LNCaP clone FGC (cell line): Measurements from ENCODE around the gene COX7A1.

Experiments
- DNase-seq: peaks from one replicate; pipeline ENCODE4 v3.0.0-alpha.2; 2011; ENCODE audit warnings: low read depth
- H3K4me3 ChIP-seq: 2 replicates; pipeline ENCODE4 v1.5.1; 2011; ENCODE audit warnings: mild to moderate bottlenecking, low read depth, low read length, control low read depth
- TF ChIP-seq, protein P1 (sequence below): IDR thresholded peaks from 2 replicates; pipeline ENCODE4 v1.5.1; 2012; ENCODE audit warnings: mild to moderate bottlenecking; ENCODE audit not compliant: control insufficient read depth, insufficient read depth; ENCODE audit errors: extremely low read depth

COX7A1 gene

DNA sequence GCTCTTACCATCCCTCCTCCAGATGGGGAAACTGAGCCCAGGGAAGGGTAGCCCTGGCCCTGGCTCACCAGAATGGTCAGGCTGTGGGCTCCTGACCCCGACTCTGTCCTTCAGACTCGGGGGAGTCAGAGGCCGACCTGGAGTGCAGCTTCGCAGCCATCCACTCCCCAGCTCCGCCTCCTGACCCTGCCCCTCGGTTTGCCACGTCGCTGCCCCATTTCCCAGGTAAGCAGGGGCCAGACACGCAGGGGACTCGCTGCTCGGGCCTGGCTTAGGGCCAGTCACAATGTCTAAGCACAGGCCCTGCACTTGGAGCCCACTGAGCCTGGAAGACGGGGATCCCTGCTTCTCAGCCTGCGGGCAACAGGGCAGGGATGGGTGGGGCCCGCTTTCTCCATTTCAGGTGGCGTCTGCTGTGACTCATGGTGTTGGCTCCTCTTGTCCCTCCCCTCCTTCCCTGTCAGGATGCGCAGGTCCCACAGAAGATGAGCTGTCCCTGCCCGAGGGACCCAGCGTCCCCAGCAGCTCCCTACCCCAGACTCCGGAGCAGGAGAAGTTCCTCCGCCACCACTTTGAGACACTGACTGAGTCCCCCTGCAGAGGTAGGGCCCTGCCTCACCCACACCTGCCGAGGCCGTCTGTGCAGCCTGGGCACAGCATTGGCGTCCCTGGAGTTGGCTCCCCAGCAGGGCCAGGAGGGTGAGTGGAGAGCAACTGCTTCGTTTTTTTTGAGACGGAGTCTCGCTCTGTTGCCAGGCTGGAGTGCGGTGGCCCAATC is 50.5 kb downstream of the COX7A1 start:
- H3K4me3 ChIP-seq = no peak overlapping the region
- TF ChIP-seq, protein P1, sequence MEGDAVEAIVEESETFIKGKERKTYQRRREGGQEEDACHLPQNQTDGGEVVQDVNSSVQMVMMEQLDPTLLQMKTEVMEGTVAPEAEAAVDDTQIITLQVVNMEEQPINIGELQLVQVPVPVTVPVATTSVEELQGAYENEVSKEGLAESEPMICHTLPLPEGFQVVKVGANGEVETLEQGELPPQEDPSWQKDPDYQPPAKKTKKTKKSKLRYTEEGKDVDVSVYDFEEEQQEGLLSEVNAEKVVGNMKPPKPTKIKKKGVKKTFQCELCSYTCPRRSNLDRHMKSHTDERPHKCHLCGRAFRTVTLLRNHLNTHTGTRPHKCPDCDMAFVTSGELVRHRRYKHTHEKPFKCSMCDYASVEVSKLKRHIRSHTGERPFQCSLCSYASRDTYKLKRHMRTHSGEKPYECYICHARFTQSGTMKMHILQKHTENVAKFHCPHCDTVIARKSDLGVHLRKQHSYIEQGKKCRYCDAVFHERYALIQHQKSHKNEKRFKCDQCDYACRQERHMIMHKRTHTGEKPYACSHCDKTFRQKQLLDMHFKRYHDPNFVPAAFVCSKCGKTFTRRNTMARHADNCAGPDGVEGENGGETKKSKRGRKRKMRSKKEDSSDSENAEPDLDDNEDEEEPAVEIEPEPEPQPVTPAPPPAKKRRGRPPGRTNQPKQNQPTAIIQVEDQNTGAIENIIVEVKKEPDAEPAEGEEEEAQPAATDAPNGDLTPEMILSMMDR = no peak
- DNase-seq = no peak
